Measurements from ENCODE around the gene ALS2. TPM values are rescaled to one million over a fixed set of nuclear protein-coding genes. Genes with fewer than 3 reads are reported as not detected.

ALS2 gene
- total RNA-seq, 1 donor from 2014 or later: 28.4 TPM

DNA sequence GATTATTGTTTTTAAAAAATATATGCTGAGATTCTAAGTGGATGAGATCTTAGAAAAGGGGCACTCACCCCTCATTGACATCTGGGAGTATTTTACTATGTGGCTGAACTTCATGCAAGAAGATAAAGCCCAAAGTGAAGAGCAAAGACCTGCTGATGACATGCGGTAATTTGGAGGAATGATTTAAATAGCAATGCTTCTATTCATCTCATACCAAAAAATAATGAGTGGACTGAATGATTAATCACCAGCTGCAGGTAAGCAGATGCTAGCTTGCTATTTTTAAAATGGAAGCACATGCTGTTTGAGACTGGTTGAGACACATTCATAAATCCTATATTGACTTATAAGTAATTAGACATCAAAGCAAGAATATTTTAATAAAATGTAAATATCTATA is 12.9 kb upstream of the ALS2 start:
- Mint-ChIP-seq H3K36me3 (ENCODE audit: low read depth) (no peaks in the 10 kb centered on the region), H3K27me3 (ENCODE audit: low read depth) (no peaks in the 10 kb centered on the region), H3K4me3 (ENCODE audit: unreplicated experiment) (no peak overlapping the region), H3K9me3 (ENCODE audit: low read depth) (no peaks in the 10 kb centered on the region), H3K27ac (ENCODE audit: unreplicated experiment) (no peak overlapping the region), H3K4me1 (ENCODE audit: low read depth) (peaks cover 29% of the 10 kb centered on the region)
- no peak for DNase-seq (ENCODE audit: low spot score)
- TF ChIP-seq, protein P1, sequence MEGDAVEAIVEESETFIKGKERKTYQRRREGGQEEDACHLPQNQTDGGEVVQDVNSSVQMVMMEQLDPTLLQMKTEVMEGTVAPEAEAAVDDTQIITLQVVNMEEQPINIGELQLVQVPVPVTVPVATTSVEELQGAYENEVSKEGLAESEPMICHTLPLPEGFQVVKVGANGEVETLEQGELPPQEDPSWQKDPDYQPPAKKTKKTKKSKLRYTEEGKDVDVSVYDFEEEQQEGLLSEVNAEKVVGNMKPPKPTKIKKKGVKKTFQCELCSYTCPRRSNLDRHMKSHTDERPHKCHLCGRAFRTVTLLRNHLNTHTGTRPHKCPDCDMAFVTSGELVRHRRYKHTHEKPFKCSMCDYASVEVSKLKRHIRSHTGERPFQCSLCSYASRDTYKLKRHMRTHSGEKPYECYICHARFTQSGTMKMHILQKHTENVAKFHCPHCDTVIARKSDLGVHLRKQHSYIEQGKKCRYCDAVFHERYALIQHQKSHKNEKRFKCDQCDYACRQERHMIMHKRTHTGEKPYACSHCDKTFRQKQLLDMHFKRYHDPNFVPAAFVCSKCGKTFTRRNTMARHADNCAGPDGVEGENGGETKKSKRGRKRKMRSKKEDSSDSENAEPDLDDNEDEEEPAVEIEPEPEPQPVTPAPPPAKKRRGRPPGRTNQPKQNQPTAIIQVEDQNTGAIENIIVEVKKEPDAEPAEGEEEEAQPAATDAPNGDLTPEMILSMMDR (IDR thresholded peaks at IDR 0.05): no peak

DNA sequence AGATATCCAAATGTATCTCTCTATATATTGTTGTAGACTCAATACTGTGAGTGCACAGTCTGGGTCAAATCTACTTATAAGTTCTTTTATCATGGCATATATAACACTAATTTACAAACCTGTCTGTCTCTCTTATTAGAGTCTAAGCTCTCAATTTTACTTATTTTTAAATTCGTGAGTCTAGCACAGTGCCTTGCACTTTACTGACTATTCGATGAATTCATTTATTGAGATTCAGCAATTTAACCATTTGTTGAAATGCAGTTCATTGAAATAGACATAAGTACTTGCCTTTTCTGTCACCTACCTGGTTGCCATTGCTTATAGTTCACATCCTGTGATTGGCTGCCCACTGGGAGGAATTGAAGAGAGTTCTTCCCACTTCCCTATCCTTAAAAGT is 10.3 kb upstream of the ALS2 start:
- peaks cover 13% of the 10 kb centered on the region for H3K4me1 Mint-ChIP-seq (ENCODE audit: low read depth)

DNA sequence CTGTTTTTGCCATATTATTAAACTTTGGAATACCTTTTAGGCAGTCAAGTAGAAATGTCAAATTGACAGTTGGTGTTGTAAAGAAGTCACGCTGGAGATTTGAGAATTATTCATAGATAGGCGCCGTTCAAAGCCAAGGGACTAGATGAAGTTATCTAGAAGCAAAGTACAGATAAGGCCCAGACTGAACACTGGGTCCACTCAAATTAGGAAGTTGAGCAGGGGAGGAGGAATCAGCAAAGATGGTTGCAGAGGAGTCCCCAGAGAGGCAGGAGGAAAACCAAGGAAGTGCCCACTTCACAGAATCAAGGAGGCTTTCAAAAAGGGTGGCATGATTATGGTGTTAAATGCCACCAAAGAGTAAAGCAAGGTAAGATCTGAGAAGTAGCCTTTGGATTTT is 9.6 kb upstream of the ALS2 start:
- no peak for DNase-seq (ENCODE audit: low spot score)
- H3K9me3 Mint-ChIP-seq (ENCODE audit: low read depth): no peaks in the 10 kb centered on the region
- no peaks in the 10 kb centered on the region for H3K36me3 Mint-ChIP-seq (ENCODE audit: low read depth)
- H3K27ac Mint-ChIP-seq (ENCODE audit: unreplicated experiment): no peak overlapping the region
- H3K4me1 Mint-ChIP-seq (ENCODE audit: low read depth): peaks cover 11% of the 10 kb centered on the region
- no peak overlapping the region for H3K4me3 Mint-ChIP-seq (ENCODE audit: unreplicated experiment)
- TF ChIP-seq, protein P1 (IDR thresholded peaks at IDR 0.05): no peak
- H3K27me3 Mint-ChIP-seq (ENCODE audit: low read depth): no peaks in the 10 kb centered on the region

More for the DNA sequence above, 10.3 kb upstream of the ALS2 start:
- Mint-ChIP-seq H3K27ac (ENCODE audit: unreplicated experiment) (no peak overlapping the region), H3K36me3 (ENCODE audit: low read depth) (no peaks in the 10 kb centered on the region), H3K27me3 (ENCODE audit: low read depth) (no peaks in the 10 kb centered on the region), H3K4me3 (ENCODE audit: unreplicated experiment) (no peak overlapping the region), H3K9me3 (ENCODE audit: low read depth) (no peaks in the 10 kb centered on the region)
- TF ChIP-seq, protein P1 (IDR thresholded peaks at IDR 0.05): no peak
- no peak for DNase-seq (ENCODE audit: low spot score)

DNA sequence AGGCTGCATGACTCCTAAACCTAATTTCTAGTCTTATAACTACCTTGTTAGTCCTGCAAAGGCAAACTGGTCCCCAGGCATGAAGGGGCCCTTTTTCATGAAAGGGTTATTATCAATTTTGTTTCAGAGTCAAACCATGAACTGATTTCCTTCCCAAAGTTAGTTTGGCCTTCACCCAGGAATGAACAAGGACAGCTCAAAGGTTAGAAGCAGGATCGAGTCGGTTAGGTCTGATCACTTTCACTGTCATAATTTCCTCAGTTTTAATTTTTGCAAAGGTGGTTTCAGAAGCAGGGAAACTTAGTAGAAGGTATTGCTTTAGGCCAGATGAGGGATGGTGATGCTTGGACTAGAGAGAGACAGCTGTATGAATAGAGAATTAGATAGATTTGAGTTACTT is 8.7 kb upstream of the ALS2 start:
- TF ChIP-seq, protein P1 (IDR thresholded peaks at IDR 0.05): no peak
- H3K27me3 Mint-ChIP-seq (ENCODE audit: low read depth): no peaks in the 10 kb centered on the region
- H3K4me1 Mint-ChIP-seq (ENCODE audit: low read depth): peaks cover 11% of the 10 kb centered on the region
- no peak overlapping the region for H3K4me3 Mint-ChIP-seq (ENCODE audit: unreplicated experiment)
- no peaks in the 10 kb centered on the region for H3K36me3 Mint-ChIP-seq (ENCODE audit: low read depth)
- H3K9me3 Mint-ChIP-seq (ENCODE audit: low read depth): no peaks in the 10 kb centered on the region
- H3K27ac Mint-ChIP-seq (ENCODE audit: unreplicated experiment): no peak overlapping the region
- no peak for DNase-seq (ENCODE audit: low spot score)

DNA sequence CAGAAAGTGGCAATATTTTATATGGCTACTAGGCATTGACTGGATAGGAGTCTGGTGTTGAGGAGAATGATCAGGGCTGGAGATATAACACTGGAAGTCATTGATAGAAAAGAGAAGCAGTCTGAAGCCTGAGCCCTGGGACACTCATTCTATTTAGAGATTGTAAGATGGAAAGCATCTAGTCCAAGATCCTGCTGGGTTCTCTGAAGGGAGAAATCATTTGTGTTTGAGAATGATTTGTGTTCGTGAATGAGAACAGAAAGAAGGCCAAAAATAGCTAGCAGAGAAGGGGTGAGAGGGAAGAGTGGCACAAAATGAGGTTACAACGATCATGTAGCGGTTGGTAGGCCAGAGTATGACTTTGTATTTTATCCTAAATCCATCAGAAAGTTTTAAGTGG is 7.6 kb upstream of the ALS2 start:
- H3K4me1 Mint-ChIP-seq (ENCODE audit: low read depth): peaks cover 11% of the 10 kb centered on the region
- no peak overlapping the region for H3K27ac Mint-ChIP-seq (ENCODE audit: unreplicated experiment)

More for the DNA sequence above, 7.6 kb upstream of the ALS2 start:
- H3K4me3 Mint-ChIP-seq (ENCODE audit: unreplicated experiment): no peak overlapping the region
- H3K9me3 Mint-ChIP-seq (ENCODE audit: low read depth): no peaks in the 10 kb centered on the region
- TF ChIP-seq, protein P1 (IDR thresholded peaks at IDR 0.05): no peak
- H3K27me3 Mint-ChIP-seq (ENCODE audit: low read depth): peaks cover 3% of the 10 kb centered on the region
- DNase-seq (ENCODE audit: low spot score): no peak
- no peaks in the 10 kb centered on the region for H3K36me3 Mint-ChIP-seq (ENCODE audit: low read depth)
